ENCODE results near the gene MARK3.

Gene MARK3

GRCh38 chr14:103370087-103370486 lies 15.1 kb upstream of the MARK3 start:
- DNase-seq, result no peak

- DNase-seq, result no peak
These were observed 13.2 kb upstream of the MARK3 start for GRCh38 chr14:103372017-103372416.

DNA sequence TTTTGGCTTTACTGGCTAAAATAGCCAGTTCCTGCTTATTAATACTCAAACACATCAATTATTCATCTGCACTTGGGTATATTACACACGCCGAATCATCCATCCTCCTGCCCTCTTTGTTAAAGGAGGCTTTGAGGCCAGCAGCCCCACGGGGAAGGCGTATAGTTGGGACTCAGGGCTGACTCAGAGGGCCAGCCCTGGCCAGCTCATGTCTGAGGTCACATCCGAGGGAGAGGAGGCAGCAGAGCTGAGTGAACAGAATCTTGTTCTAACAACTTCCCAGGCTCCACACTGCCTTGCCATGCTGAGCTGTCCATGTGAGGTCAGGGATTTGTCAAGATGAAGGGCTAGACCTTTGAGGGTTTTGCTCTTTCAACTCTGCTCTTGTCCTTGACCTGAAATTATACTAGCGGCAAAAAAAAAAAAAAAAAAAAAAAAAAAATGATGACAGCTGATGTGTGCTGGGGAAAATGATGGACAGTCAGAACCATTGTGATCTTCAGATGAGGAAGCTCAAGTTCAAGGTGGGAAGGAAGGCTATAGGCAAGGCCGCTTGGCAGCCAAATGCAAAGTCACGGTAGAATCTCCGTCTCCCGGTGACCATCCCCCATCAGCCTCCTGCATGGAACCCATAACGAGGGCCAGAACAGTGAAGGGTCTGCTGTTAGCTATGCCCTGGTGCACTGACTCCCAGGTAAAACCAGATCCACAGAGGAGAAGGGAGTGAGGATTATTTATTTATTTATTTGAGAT lies 12.5 kb upstream of the MARK3 start:
- DNase-seq, result peak; percentile 91

- DNase-seq, result no peak
These were observed 11.1 kb upstream of the MARK3 start for GRCh38 chr14:103374121-103374520.

GRCh38 chr14:103377522-103378037 lies 7.6 kb upstream of the MARK3 start:
- DNase-seq, result no peak

- DNase-seq, result no peak
These were observed 7.0 kb upstream of the MARK3 start for GRCh38 chr14:103378038-103378854.

- DNase-seq, result no peak
These were observed 4.4 kb upstream of the MARK3 start for GRCh38 chr14:103380719-103381377.

DNA sequence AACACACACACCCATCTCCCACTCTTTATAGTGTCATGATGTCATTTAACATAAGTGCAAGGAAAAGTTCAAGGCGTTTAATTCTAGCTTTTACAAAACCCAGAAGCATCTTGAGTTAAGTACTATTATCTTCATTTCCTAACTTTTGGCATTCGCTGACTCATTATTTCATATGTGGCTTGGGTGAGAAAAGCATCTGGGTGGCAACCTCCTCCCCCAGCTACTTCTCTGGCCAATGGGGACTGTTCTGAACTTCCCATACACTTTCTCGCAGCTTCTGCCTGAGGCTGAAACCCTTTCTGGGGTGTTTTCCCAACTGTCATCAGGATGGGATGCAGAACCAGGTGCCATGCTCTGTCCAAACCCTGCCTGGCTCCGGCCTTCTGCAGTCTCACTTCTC lies 2.8 kb upstream of the MARK3 start:
- no peak for DNase-seq

DNA sequence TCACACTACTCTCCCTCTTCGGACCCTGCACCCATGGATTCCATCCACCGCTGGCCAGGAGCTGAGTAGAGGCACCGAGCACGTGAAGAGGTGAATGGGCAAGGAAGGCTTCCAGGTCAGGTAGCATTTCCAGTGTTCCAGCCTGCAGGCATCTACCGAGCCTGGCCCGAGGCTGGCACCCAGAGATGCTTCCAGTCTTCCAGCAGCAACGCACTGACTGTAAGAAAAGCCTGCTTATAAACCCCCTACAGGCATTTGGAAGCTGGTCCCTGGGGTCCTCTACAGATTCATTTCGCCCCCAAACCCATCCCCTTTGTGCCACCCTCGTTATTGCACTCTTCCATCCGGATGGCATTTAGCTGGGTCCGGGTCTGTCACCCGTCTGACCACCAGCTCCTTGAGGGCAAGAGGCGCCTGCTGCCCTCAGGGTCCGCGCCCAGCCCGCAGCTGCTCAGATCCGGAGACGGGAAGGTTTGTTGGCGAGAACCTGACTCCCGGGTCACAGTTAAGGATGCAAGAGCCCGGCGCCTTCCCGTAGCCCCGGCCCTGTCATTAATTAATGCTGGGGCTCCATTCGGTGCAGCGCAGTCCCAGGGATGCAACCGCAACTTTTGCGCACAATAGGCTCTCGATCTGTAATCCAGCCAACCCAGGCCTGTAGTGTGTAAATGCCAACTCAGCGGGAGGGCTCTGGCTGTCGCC lies 614 bp upstream of the MARK3 start:
- DNase-seq, result no peak

DNA sequence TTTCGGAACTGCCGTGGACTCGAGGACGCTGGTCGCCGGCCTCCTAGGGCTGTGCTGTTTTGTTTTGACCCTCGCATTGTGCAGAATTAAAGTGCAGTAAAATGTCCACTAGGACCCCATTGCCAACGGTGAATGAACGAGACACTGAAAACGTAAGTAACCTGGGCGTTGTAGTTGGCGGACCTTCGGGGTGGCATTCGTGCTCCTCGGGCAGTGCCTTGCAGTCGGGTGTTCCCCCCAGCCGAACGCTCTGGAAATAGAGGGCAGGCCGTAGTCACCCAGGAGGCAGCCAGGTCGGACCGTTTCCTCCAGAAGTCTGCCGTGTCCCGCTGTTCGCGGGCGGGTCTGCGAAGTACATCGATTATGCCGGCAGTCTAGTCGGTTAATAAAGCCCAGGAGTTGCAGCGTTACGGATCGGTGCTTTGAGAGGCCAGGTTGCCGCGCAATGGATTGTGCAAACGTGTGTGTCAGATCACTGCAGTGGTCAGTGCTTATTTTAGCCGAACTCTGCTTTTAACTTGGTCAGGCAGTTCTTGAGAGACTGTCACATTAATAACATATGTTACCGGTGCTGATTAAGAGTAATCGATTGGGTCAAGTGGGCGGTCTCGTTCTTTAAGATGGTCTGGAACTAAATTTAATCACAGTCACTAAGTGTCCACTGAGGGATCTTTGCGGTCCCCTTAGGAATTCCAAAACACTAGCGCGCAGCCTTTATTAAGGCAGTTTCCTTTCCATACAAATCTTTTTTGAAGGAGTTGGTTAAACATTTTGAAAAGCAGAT lies 906 bp downstream of the MARK3 start:
- peak; percentile 56 for DNase-seq

DNA sequence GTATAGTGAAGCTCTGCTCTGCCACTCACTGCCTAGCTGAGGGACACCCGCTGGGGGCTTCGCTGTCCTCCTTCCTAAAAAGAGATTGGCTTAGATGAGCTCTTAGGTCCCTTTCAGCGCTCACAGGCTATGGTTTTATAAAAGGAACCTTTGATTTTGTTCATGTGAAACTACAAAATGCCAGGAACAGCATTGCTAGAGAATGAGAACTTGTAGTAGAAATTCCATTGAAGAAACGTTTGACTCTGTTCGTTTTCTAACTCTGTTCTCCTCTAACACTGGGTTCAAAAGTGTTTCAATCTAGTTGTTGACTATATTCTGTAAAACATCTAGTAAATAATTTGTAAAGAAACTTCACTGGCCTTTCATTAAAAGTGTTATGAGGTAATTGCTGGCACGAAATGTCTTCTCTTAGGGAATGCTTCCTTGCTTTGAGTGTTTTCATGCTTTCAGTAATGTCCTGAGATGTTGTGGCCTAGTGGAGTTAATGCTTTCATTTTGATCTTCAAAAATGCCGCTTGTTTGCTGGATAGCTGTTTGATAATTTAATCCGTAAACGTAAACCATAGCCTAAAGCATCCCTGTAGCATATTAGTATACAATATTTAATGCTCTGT lies 1.6 kb downstream of the MARK3 start:
- DNase-seq, result no peak

GRCh38 chr14:103388664-103389063 lies 3.4 kb downstream of the MARK3 start:
- no peak for DNase-seq

- no peak for DNase-seq
These were observed 5.4 kb downstream of the MARK3 start for GRCh38 chr14:103390605-103391004.

DNA sequence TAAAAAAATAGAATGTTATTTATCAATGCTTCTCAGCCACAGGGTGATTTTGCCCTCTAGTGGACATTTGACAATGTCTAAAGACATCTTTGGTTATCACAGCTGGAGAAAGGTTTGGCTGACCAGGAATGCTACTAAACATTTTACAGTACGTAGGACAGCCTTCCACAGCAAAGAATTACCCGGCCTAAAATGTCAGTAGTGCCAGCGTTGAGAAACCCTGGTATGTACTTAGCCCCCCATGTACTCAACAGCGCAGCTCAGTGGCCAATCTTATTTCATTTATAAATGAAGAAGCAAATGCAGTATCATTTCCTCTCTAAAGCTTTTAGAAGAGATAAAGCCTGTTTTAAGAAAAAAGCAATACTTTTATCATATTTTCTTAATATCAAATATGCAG lies 5.8 kb downstream of the MARK3 start:
- DNase-seq, result peak; percentile 53

DNA sequence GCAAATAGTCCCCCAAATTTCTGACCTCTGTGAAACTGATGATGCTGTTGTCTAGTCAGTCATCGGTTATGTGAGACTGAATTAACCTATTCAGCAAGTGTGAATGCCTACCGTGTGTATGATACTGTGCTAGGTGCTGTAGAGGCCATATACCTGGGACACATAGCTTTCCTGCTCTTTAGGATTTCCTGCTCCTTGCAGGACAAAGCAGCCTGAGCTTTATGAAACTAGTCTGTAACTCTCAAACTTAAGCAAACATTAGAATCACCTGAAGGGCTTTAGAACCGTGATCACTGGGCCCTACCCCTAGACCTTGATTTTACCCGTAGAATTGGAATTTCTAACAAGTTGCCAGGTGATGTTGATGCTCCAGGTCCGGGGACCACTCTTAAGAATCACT lies 6.9 kb downstream of the MARK3 start:
- no peak for DNase-seq

GRCh38 chr14:103392572-103392971 lies 7.4 kb downstream of the MARK3 start:
- DNase-seq, result no peak

- DNase-seq, result no peak
These were observed 7.9 kb downstream of the MARK3 start for GRCh38 chr14:103393070-103393469.

GRCh38 chr14:103393676-103394626 lies 8.7 kb downstream of the MARK3 start:
- no peak for DNase-seq

DNA sequence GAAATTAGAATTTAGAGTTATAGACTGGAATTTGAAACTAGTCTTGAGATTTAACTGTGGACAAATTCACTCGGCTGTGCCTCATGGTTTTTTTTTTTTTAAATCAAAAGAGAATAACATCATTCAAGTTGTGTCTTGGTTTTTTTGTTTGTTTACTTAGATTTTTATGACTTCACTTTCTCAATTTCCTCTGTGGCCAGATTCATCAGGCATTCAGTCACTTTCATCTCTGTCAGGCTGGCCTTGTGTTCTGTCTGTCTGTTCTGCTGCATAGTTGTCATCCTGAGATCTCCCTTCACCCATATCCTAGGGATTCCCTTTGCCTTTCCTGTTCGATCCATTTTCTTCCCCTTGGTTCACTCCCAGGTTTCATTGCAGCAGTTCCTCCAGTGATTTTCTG lies 10.0 kb downstream of the MARK3 start:
- no peak for DNase-seq

- DNase-seq, result no peak
These were observed 11.2 kb downstream of the MARK3 start for GRCh38 chr14:103396463-103396862.
